Uterus (tissue), 2 donors: ENCODE results near the gene TMEM247.

Experiments
- CTCF ChIP-seq, 4 experiments: fragments of 200-600 bp in 2 of 4; fragments of 450-650 bp in 2 of 4; sonication (generic) in 2 of 4; IDR thresholded peaks; one replicate each; pipeline ENCODE4 v1.5.1; 2016 to 2019; ENCODE audit warnings: antibody characterized with exemption in 4 of 4, mild to moderate bottlenecking in 2 of 4, moderate library complexity in 1 of 4
- POLR2A ChIP-seq, 2 donors: fragments of 450-650 bp; IDR thresholded peaks; one replicate each; pipeline ENCODE4 v1.6.1; 2016; ENCODE audit warnings: antibody characterized with exemption in 2 of 2, mild to moderate bottlenecking in 1 of 2, moderate library complexity in 1 of 2

GRCh38 chr2:46438794-46439193, 40.6 kb upstream of the TMEM247 start:
- TF ChIP-seq CTCF (IDR thresholded peaks at IDR 0.05) (no peak), POLR2A (IDR thresholded peaks at IDR 0.05) (no peak)
